Measurements from ENCODE around the gene SLC39A11.

DNA sequence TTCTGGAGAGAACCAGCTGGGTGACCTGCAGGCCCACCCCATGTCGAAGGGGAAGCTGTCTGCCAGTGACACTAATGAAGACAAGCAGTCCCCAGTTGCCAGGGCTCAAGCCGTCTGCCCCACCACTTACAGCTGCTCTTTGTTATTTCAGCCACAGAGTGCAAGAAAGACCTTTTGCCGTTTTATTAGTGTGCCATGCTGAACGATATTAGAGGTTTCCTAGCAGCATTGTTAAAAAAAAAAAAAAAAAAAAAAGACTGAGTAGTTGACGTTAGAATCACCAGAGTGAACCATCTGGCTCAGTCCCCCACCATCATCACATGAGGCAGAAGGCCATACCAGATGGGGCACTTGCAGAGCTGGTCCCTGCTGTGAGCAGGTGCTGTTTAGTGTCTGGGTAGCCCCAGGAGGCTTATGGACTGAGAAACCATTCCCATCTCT, 26.5 kb upstream of the SLC39A11 start:
- TF ChIP-seq, protein P1, sequence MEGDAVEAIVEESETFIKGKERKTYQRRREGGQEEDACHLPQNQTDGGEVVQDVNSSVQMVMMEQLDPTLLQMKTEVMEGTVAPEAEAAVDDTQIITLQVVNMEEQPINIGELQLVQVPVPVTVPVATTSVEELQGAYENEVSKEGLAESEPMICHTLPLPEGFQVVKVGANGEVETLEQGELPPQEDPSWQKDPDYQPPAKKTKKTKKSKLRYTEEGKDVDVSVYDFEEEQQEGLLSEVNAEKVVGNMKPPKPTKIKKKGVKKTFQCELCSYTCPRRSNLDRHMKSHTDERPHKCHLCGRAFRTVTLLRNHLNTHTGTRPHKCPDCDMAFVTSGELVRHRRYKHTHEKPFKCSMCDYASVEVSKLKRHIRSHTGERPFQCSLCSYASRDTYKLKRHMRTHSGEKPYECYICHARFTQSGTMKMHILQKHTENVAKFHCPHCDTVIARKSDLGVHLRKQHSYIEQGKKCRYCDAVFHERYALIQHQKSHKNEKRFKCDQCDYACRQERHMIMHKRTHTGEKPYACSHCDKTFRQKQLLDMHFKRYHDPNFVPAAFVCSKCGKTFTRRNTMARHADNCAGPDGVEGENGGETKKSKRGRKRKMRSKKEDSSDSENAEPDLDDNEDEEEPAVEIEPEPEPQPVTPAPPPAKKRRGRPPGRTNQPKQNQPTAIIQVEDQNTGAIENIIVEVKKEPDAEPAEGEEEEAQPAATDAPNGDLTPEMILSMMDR (IDR thresholded peaks at IDR 0.05; ENCODE audit: low read length): no peak
- no peak for TF ChIP-seq EZH2 (optimal IDR thresholded peaks at IDR 0.05; ENCODE audit: low read depth, low read length)

Measured in MM.1S (cell line).